GM18858 (cell line): ENCODE data around the gene TOX4.
A peak's percentile ranks its signal among the peaks of the same experiment; 100 is the strongest.
"Not testable (repeated sequence)": the region's sequence is repeated elsewhere in the genome, so short reads cannot be mapped to it uniquely, and the experiment has no call there.

Experiments used
- ATAC-seq: cut with Tn5 transposase; IDR thresholded peaks from one replicate; pipeline ENCODE4 v1.9.1; 2021; ENCODE audit not compliant: unreplicated experiment

TOX4 gene

GRCh38 chr14:21476925-21477681 is at the start of gene TOX4, which contains the start of gene RAB2B:
TSS of gene TOX4 (plus strand) at chr14:21477195. CDS start at chr14:21477279, 84 bp downstream.
TSS of gene RAB2B (minus strand) at chr14:21476959. CDS start at chr14:21476872, 87 bp downstream.
- ATAC-seq, result peak; percentile 99

- ATAC-seq, result no peak
These were observed 48.1 kb upstream of the TOX4 start for GRCh38 chr14:21428930-21429329.

- ATAC-seq, result no peak
These were observed 45.9 kb upstream of the TOX4 start for GRCh38 chr14:21431126-21431525.

GRCh38 chr14:21436567-21437062 is 40.4 kb upstream of the TOX4 start:
- no peak for ATAC-seq

GRCh38 chr14:21437063-21437901 is 39.7 kb upstream of the TOX4 start:
- ATAC-seq, result peak; percentile 92

GRCh38 chr14:21440859-21441258 is 36.1 kb upstream of the TOX4 start:
- no peak for ATAC-seq

GRCh38 chr14:21442657-21443056 is 34.3 kb upstream of the TOX4 start:
- not testable (repeated sequence) for ATAC-seq

- no peak for ATAC-seq
These were observed 27.1 kb upstream of the TOX4 start for GRCh38 chr14:21449899-21450216.

GRCh38 chr14:21454843-21455544 is 22.0 kb upstream of the TOX4 start:
- ATAC-seq, result no peak

- ATAC-seq, result peak; percentile 1
These were observed 21.4 kb upstream of the TOX4 start for GRCh38 chr14:21455592-21455911.

- ATAC-seq, result peak; percentile 95
These were observed 20.9 kb upstream of the TOX4 start, which contains the start of gene CHD8 for GRCh38 chr14:21455912-21456667. TSS of gene CHD8 (minus strand) at chr14:21456123. CDS start at chr14:21431643, 24,480 bp downstream.

GRCh38 chr14:21467616-21468015 is 9.4 kb upstream of the TOX4 start:
- ATAC-seq, result no peak

- no peak for ATAC-seq
These were observed 1.1 kb upstream of the TOX4 start for GRCh38 chr14:21475767-21476522.

GRCh38 chr14:21476523-21476924 is 471 bp upstream of the TOX4 start:
- ATAC-seq, result peak; percentile 6

- ATAC-seq, result no peak
These were observed 9.7 kb downstream of the TOX4 start for GRCh38 chr14:21486640-21487087.

- no peak for ATAC-seq
These were observed 18.1 kb downstream of the TOX4 start for GRCh38 chr14:21494902-21495762.

- no peak for ATAC-seq
These were observed 19.5 kb downstream of the TOX4 start for GRCh38 chr14:21496453-21496852.

GRCh38 chr14:21498540-21499526 is 21.8 kb downstream of the TOX4 start:
- ATAC-seq, result no peak
